WTC11 (cell line): ENCODE data around the gene MYOD1.

Experiments used
- ATF6 ChIP-seq: sonication (generic); formaldehyde crosslinking; IDR thresholded peaks from 2 replicates; pipeline ENCODE4 v1.8.1; 2023; ENCODE audit warnings: mild to moderate bottlenecking, missing genetic modification reagents
- FOXK1 ChIP-seq: sonication (generic); formaldehyde crosslinking; IDR thresholded peaks from 2 replicates; pipeline ENCODE4 v1.8.0; 2022; ENCODE audit warnings: mild to moderate bottlenecking, moderate library complexity, missing genetic modification reagents
- JUN ChIP-seq: sonication (generic); formaldehyde crosslinking; IDR thresholded peaks from 2 replicates; pipeline ENCODE4 v1.8.0; 2023; ENCODE audit warnings: mild to moderate bottlenecking, missing genetic modification reagents
- MYBL2 ChIP-seq: sonication (generic); formaldehyde crosslinking; IDR thresholded peaks from 2 replicates; pipeline ENCODE4 v1.8.1; 2023; ENCODE audit warnings: mild to moderate bottlenecking, moderate library complexity, missing genetic modification reagents
- NR2C2 ChIP-seq: sonication (generic); formaldehyde crosslinking; IDR thresholded peaks from 2 replicates; pipeline ENCODE4 v1.8.0; 2022; ENCODE audit warnings: mild to moderate bottlenecking, missing genetic modification reagents
- NR3C1 ChIP-seq: sonication (generic); formaldehyde crosslinking; conservative IDR thresholded peaks from 2 replicates; pipeline ENCODE4 v1.8.1; 2023; ENCODE audit warnings: low read depth, mild to moderate bottlenecking, missing genetic modification reagents
- PRDM15 ChIP-seq: sonication (generic); formaldehyde crosslinking; IDR thresholded peaks from 2 replicates; pipeline ENCODE4 v1.8.0; 2022; ENCODE audit warnings: missing genetic modification reagents
- TCF7 ChIP-seq: sonication (generic); formaldehyde crosslinking; IDR thresholded peaks from 2 replicates; pipeline ENCODE4 v1.8.0; 2022; ENCODE audit warnings: mild to moderate bottlenecking, low read depth, missing genetic modification reagents, moderate library complexity
- USF2 ChIP-seq: sonication (generic); formaldehyde crosslinking; IDR thresholded peaks from 2 replicates; pipeline ENCODE4 v1.8.1; 2023; ENCODE audit warnings: mild to moderate bottlenecking, missing genetic modification reagents, moderate library complexity
- ZNF532 ChIP-seq: fragments of 250-450 bp; sonication (Bioruptor Pico); IDR thresholded peaks from 2 replicates; pipeline ENCODE4 v1.9.0; 2021; ENCODE audit warnings: mild to moderate bottlenecking, borderline replicate concordance
- TF ChIP-seq, protein P1 (sequence below): fragments of 200-600 bp; IDR thresholded peaks from 2 replicates; pipeline ENCODE4 v1.8.0; 2022; ENCODE audit warnings: antibody characterized with exemption
- TF ChIP-seq, protein P2 (sequence below): sonication (generic); formaldehyde crosslinking; IDR thresholded peaks from 2 replicates; pipeline ENCODE4 v1.8.1; 2022; ENCODE audit warnings: low read depth, missing genetic modification reagents, borderline replicate concordance
- TF ChIP-seq, protein P3 (sequence below): sonication (generic); formaldehyde crosslinking; IDR thresholded peaks from 2 replicates; pipeline ENCODE4 v1.8.1; 2023; ENCODE audit warnings: mild to moderate bottlenecking, missing genetic modification reagents, borderline replicate concordance

DNA sequence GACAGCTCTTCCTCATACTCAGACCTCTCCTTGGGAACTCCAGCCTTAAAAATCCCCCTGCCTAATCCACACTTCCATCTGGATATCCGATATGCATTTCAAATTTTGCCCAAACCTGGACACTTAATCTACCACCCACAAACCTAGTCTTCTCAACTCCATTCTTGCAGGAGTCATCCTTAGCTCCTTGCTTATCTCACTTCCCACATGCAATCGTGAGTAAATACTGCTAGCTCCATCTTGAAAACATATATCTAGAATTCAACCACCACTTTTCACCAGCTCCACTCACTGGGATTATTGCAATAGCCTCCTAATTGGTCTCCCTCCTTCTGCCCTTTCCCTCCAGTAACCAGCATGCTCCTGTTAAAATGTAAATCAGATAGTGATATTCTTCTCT is 2.6 kb upstream of the MYOD1 start:
- TF ChIP-seq, protein P1, sequence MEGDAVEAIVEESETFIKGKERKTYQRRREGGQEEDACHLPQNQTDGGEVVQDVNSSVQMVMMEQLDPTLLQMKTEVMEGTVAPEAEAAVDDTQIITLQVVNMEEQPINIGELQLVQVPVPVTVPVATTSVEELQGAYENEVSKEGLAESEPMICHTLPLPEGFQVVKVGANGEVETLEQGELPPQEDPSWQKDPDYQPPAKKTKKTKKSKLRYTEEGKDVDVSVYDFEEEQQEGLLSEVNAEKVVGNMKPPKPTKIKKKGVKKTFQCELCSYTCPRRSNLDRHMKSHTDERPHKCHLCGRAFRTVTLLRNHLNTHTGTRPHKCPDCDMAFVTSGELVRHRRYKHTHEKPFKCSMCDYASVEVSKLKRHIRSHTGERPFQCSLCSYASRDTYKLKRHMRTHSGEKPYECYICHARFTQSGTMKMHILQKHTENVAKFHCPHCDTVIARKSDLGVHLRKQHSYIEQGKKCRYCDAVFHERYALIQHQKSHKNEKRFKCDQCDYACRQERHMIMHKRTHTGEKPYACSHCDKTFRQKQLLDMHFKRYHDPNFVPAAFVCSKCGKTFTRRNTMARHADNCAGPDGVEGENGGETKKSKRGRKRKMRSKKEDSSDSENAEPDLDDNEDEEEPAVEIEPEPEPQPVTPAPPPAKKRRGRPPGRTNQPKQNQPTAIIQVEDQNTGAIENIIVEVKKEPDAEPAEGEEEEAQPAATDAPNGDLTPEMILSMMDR, result no peak
- no peak for TF ChIP-seq PRDM15 (CRISPR knock-in tag)
- no peak for TF ChIP-seq TCF7
- no peak for TF ChIP-seq ZNF532 (CRISPR knock-in tag)
- TF ChIP-seq JUN, result no peak
- TF ChIP-seq, protein P2, sequence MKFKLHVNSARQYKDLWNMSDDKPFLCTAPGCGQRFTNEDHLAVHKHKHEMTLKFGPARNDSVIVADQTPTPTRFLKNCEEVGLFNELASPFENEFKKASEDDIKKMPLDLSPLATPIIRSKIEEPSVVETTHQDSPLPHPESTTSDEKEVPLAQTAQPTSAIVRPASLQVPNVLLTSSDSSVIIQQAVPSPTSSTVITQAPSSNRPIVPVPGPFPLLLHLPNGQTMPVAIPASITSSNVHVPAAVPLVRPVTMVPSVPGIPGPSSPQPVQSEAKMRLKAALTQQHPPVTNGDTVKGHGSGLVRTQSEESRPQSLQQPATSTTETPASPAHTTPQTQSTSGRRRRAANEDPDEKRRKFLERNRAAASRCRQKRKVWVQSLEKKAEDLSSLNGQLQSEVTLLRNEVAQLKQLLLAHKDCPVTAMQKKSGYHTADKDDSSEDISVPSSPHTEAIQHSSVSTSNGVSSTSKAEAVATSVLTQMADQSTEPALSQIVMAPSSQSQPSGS, result no peak
- no peak for TF ChIP-seq MYBL2
- no peak for TF ChIP-seq ATF6 (CRISPR knock-in tag)
- TF ChIP-seq USF2 (CRISPR knock-in tag), result no peak
- TF ChIP-seq FOXK1 (CRISPR knock-in tag), result no peak
- no peak for TF ChIP-seq NR3C1 (CRISPR knock-in tag)
- TF ChIP-seq, protein P3, sequence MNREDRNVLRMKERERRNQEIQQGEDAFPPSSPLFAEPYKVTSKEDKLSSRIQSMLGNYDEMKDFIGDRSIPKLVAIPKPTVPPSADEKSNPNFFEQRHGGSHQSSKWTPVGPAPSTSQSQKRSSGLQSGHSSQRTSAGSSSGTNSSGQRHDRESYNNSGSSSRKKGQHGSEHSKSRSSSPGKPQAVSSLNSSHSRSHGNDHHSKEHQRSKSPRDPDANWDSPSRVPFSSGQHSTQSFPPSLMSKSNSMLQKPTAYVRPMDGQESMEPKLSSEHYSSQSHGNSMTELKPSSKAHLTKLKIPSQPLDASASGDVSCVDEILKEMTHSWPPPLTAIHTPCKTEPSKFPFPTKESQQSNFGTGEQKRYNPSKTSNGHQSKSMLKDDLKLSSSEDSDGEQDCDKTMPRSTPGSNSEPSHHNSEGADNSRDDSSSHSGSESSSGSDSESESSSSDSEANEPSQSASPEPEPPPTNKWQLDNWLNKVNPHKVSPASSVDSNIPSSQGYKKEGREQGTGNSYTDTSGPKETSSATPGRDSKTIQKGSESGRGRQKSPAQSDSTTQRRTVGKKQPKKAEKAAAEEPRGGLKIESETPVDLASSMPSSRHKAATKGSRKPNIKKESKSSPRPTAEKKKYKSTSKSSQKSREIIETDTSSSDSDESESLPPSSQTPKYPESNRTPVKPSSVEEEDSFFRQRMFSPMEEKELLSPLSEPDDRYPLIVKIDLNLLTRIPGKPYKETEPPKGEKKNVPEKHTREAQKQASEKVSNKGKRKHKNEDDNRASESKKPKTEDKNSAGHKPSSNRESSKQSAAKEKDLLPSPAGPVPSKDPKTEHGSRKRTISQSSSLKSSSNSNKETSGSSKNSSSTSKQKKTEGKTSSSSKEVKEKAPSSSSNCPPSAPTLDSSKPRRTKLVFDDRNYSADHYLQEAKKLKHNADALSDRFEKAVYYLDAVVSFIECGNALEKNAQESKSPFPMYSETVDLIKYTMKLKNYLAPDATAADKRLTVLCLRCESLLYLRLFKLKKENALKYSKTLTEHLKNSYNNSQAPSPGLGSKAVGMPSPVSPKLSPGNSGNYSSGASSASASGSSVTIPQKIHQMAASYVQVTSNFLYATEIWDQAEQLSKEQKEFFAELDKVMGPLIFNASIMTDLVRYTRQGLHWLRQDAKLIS, result no peak
- no peak for TF ChIP-seq NR2C2 (CRISPR knock-in tag)
